ENCODE measurements around the gene TLL1.

The TLL1 gene

GRCh38 chr4:166092797-166093290, 219.8 kb downstream of the TLL1 start:
- H3K9me3 ChIP-seq (ENCODE audit: control insufficient read depth in 1 of 2, low read length in 2 of 2): no peaks in the 10 kb centered on the region
- no peaks in the 10 kb centered on the region for H3K4me1 ChIP-seq (ENCODE audit: control insufficient read depth in 1 of 2, insufficient read depth in 2 of 2, low read length in 2 of 2)
- H3K27me3 ChIP-seq (ENCODE audit: low read depth, low read length): no peaks in the 10 kb centered on the region
- no peak overlapping the region for H3K27ac ChIP-seq (ENCODE audit: low read length)
- no peak overlapping the region for H3K4me3 ChIP-seq (ENCODE audit: low read depth in 1 of 2, low read length in 2 of 2)
- no peaks in the 10 kb centered on the region for H3K36me3 ChIP-seq (ENCODE audit: control insufficient read depth in 1 of 2, insufficient read depth in 2 of 2, low read length in 2 of 2)

DNA sequence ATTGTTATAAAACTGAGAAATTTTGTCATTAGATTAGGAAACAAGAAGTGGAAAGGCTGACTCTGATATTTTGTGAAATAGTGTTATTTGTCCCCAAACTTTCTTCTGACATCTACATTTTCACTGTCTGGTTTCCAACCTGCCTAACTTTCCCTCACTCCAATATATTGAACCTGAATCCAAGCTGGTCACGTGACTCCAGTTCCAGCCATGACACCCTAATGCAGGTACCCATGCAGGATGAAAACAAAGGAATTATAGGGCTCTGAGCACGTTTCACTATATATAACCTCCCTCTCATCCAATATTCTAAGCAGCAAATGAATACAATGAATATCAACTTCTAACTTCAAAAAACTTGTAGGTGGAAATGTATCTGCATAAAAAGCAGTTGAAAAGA, 231.6 kb downstream of the TLL1 start:
- H3K27ac ChIP-seq (ENCODE audit: low read length): no peak overlapping the region
- no peak overlapping the region for H3K4me3 ChIP-seq (ENCODE audit: low read depth in 1 of 2, low read length in 2 of 2)
- H3K9me3 ChIP-seq (ENCODE audit: control insufficient read depth in 1 of 2, low read length in 2 of 2): peaks cover 0 to 8% of the 10 kb centered on the region in 2 donors
- no peaks in the 10 kb centered on the region for H3K36me3 ChIP-seq (ENCODE audit: control insufficient read depth in 1 of 2, insufficient read depth in 2 of 2, low read length in 2 of 2)
- no peaks in the 10 kb centered on the region for H3K4me1 ChIP-seq (ENCODE audit: control insufficient read depth in 1 of 2, insufficient read depth in 2 of 2, low read length in 2 of 2)
- no peaks in the 10 kb centered on the region for H3K27me3 ChIP-seq (ENCODE audit: low read depth, low read length)

DNA sequence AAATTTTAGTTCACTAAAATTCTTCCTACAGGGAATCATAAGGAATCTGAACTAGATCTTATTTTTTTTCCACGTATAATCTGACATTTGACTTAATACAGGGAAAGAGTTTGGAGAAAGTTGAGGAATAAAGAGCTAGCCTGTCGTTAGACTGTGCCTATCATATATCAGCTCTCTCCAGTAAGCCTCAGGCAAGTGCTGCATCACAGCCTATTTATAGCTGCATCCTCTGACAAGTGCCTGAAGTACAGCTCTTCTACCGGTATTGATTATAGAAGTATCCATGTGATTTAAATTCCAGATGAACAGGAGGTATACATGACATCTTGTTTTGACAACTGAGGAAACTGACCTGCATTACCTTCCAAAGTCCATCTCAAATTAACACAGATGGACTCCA, 248.9 kb downstream of the TLL1 start:
- H3K27me3 ChIP-seq (ENCODE audit: low read depth, low read length): no peaks in the 10 kb centered on the region
- H3K4me1 ChIP-seq (ENCODE audit: control insufficient read depth in 1 of 2, insufficient read depth in 2 of 2, low read length in 2 of 2): no peaks in the 10 kb centered on the region
- no peak overlapping the region for H3K4me3 ChIP-seq (ENCODE audit: low read depth in 1 of 2, low read length in 2 of 2)
- no peaks in the 10 kb centered on the region for H3K36me3 ChIP-seq (ENCODE audit: control insufficient read depth in 1 of 2, insufficient read depth in 2 of 2, low read length in 2 of 2)
- no peaks in the 10 kb centered on the region for H3K9me3 ChIP-seq (ENCODE audit: control insufficient read depth in 1 of 2, low read length in 2 of 2)
- no peak overlapping the region for H3K27ac ChIP-seq (ENCODE audit: low read length)

- Histone ChIP-seq H3K27ac (ENCODE audit: low read length) (no peak overlapping the region), H3K36me3 (ENCODE audit: control insufficient read depth in 1 of 2, insufficient read depth in 2 of 2, low read length in 2 of 2) (no peaks in the 10 kb centered on the region), H3K4me3 (ENCODE audit: low read depth in 1 of 2, low read length in 2 of 2) (no peak overlapping the region)
These were observed 250.5 kb downstream of the TLL1 start for GRCh38 chr4:166123546-166123945.

DNA sequence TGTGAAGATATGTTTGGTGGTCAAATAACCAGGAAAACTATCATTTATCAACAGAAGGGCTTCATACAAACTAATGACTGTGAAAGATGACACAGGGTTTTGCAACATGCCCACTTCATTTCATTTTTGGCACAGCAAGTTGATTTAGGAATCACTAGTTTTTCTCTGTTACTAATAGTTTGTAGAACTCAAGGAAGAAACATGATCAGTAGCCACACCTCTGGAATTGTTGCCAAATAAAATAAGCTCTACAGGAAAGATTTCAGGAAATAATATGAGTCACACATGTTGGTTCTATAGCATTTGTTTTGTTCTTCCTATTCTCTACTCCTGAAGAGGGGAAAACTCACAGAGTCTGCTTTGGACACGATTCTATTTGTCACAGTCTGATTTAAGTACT, 255.4 kb downstream of the TLL1 start:
- Histone ChIP-seq H3K4me1 (ENCODE audit: control insufficient read depth in 1 of 2, insufficient read depth in 2 of 2, low read length in 2 of 2) (no peaks in the 10 kb centered on the region), H3K36me3 (ENCODE audit: control insufficient read depth in 1 of 2, insufficient read depth in 2 of 2, low read length in 2 of 2) (no peaks in the 10 kb centered on the region), H3K4me3 (ENCODE audit: low read depth in 1 of 2, low read length in 2 of 2) (no peak overlapping the region), H3K27me3 (ENCODE audit: low read depth, low read length) (no peaks in the 10 kb centered on the region), H3K27ac (ENCODE audit: low read length) (no peak overlapping the region), H3K9me3 (ENCODE audit: control insufficient read depth in 1 of 2, low read length in 2 of 2) (no peaks in the 10 kb centered on the region)

More at GRCh38 chr4:166123546-166123945, 250.5 kb downstream of the TLL1 start:
- no peaks in the 10 kb centered on the region for H3K27me3 ChIP-seq (ENCODE audit: low read depth, low read length)
- H3K9me3 ChIP-seq (ENCODE audit: control insufficient read depth in 1 of 2, low read length in 2 of 2): no peaks in the 10 kb centered on the region
- no peaks in the 10 kb centered on the region for H3K4me1 ChIP-seq (ENCODE audit: control insufficient read depth in 1 of 2, insufficient read depth in 2 of 2, low read length in 2 of 2)

- Histone ChIP-seq H3K27ac (ENCODE audit: low read length) (no peak overlapping the region), H3K4me3 (ENCODE audit: low read depth in 1 of 2, low read length in 2 of 2) (no peak overlapping the region), H3K9me3 (ENCODE audit: control insufficient read depth in 1 of 2, low read length in 2 of 2) (no peaks in the 10 kb centered on the region), H3K36me3 (ENCODE audit: control insufficient read depth in 1 of 2, insufficient read depth in 2 of 2, low read length in 2 of 2) (no peaks in the 10 kb centered on the region), H3K27me3 (ENCODE audit: low read depth, low read length) (no peaks in the 10 kb centered on the region), H3K4me1 (ENCODE audit: control insufficient read depth in 1 of 2, insufficient read depth in 2 of 2, low read length in 2 of 2) (no peaks in the 10 kb centered on the region)
These were observed 261.2 kb downstream of the TLL1 start for GRCh38 chr4:166134285-166134684.

DNA sequence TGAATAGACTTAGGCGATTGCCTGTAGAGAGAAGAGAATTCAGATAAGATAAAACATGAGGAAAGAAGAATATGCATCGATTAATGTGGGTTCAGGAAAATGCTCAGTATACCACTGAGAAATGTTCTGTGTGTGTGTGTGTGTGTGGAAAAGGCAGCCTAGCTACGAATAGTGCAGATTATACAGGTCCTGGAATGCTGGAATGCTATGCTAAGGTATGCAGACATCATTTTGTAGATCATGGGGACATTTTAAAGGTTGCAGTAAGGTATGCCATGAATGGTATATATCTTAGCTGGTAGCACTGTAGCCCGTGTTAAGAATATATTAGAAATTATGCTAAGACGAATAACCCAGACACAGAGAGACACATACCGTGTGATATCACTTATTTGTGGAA, 267.9 kb downstream of the TLL1 start:
- Histone ChIP-seq H3K4me3 (ENCODE audit: low read depth in 1 of 2, low read length in 2 of 2) (no peak overlapping the region), H3K9me3 (ENCODE audit: control insufficient read depth in 1 of 2, low read length in 2 of 2) (no peaks in the 10 kb centered on the region), H3K36me3 (ENCODE audit: control insufficient read depth in 1 of 2, insufficient read depth in 2 of 2, low read length in 2 of 2) (no peaks in the 10 kb centered on the region), H3K4me1 (ENCODE audit: control insufficient read depth in 1 of 2, insufficient read depth in 2 of 2, low read length in 2 of 2) (no peaks in the 10 kb centered on the region), H3K27ac (ENCODE audit: low read length) (no peak overlapping the region), H3K27me3 (ENCODE audit: low read depth, low read length) (no peaks in the 10 kb centered on the region)

DNA sequence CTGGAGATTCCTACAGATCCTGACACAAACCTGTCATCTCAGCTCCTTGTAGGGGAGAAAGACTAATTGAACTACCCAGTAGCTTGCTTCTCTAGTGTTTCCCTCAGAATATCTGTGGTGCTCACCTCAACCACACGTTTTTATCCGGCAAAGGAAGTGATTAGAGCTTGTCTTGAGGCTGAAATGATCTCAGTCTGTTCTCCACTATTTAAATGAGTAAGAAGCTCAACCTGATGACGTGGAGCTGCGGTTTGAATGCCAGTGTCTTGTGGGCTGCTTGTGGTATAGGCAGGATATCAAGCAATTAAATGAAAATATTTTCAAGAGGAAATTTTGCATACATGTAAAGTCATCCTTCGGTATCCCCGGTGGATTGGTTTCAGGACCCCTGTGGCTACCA, 270.2 kb downstream of the TLL1 start:
- Histone ChIP-seq H3K4me3 (ENCODE audit: low read depth in 1 of 2, low read length in 2 of 2) (no peak overlapping the region), H3K9me3 (ENCODE audit: control insufficient read depth in 1 of 2, low read length in 2 of 2) (no peaks in the 10 kb centered on the region), H3K27me3 (ENCODE audit: low read depth, low read length) (no peaks in the 10 kb centered on the region), H3K36me3 (ENCODE audit: control insufficient read depth in 1 of 2, insufficient read depth in 2 of 2, low read length in 2 of 2) (no peaks in the 10 kb centered on the region), H3K4me1 (ENCODE audit: control insufficient read depth in 1 of 2, insufficient read depth in 2 of 2, low read length in 2 of 2) (no peaks in the 10 kb centered on the region), H3K27ac (ENCODE audit: low read length) (no peak overlapping the region)

DNA sequence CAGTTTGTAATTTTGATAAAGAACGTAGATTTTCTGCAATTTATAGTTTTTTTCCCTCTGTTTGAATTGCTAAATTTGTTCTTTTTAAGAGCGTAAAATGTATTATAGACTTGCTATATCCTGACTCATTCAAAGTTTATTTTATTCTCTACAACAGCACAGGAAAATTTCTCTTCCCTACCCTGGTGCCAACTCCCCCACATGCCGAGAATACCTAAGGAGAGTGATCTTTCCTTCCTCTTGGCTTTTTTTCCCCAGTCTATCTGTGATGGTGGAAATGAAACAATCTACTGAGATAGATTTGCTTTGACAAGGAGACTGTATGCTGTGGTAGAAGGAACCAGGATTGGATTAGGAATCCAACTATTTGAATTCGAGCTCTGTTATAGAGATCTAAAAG, 271.6 kb downstream of the TLL1 start:
- Histone ChIP-seq H3K4me1 (ENCODE audit: control insufficient read depth in 1 of 2, insufficient read depth in 2 of 2, low read length in 2 of 2) (no peaks in the 10 kb centered on the region), H3K36me3 (ENCODE audit: control insufficient read depth in 1 of 2, insufficient read depth in 2 of 2, low read length in 2 of 2) (no peaks in the 10 kb centered on the region), H3K4me3 (ENCODE audit: low read depth in 1 of 2, low read length in 2 of 2) (no peak overlapping the region), H3K27ac (ENCODE audit: low read length) (no peak overlapping the region), H3K27me3 (ENCODE audit: low read depth, low read length) (no peaks in the 10 kb centered on the region), H3K9me3 (ENCODE audit: control insufficient read depth in 1 of 2, low read length in 2 of 2) (no peaks in the 10 kb centered on the region)

DNA sequence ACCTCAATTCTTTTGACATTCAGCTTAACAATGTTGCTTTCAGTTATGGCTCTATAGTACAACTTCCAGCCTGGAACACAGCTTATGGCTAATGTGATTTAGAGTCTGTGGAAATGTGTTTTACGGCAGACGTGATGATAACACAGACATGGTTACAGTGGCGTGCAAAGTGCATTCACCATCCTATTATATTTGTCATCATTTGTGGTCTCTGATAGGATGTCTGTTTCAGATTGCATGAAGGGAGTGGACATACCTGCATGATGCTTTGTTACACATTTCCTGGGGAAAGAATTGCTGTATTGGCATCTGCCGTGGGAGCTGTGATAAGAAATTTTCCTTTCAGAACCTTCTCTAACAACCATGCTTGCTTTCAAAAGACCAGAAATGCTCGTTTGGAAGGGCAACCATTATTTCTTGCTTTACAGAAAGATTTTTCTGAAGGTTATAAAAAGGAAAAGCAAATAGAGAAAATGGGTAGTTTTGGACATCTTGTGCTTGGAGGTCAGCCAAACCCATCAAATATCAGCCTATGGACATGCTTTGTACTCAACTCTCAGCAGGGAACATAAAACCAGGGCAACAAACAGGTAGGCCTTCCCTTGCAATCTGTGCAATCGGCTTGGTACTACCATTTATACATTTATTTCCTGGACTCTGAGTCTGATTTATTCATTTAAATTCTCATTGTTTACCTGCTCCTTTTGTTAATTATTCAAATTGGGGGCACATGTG, 273.9 kb downstream of the TLL1 start:
- H3K4me3 ChIP-seq (ENCODE audit: low read depth in 1 of 2, low read length in 2 of 2): no peak overlapping the region
- no peak overlapping the region for H3K27ac ChIP-seq (ENCODE audit: low read length)
- H3K9me3 ChIP-seq (ENCODE audit: control insufficient read depth in 1 of 2, low read length in 2 of 2): no peaks in the 10 kb centered on the region
- no peaks in the 10 kb centered on the region for H3K4me1 ChIP-seq (ENCODE audit: control insufficient read depth in 1 of 2, insufficient read depth in 2 of 2, low read length in 2 of 2)
- H3K27me3 ChIP-seq (ENCODE audit: low read depth, low read length): no peaks in the 10 kb centered on the region
- no peaks in the 10 kb centered on the region for H3K36me3 ChIP-seq (ENCODE audit: control insufficient read depth in 1 of 2, insufficient read depth in 2 of 2, low read length in 2 of 2)

All from muscle layer of duodenum (tissue), 2 donors.